ENCODE data around the gene PC. TPM values are rescaled to one million over a fixed set of nuclear protein-coding genes. Genes with fewer than 3 reads are reported as not detected.
A peak's percentile ranks its signal among the peaks of the same experiment; 100 is the strongest.

PC gene
- polyA plus RNA-seq, 3 donors from 2014 or later = 3.7 to 4.2 TPM; not detected in 1

DNA sequence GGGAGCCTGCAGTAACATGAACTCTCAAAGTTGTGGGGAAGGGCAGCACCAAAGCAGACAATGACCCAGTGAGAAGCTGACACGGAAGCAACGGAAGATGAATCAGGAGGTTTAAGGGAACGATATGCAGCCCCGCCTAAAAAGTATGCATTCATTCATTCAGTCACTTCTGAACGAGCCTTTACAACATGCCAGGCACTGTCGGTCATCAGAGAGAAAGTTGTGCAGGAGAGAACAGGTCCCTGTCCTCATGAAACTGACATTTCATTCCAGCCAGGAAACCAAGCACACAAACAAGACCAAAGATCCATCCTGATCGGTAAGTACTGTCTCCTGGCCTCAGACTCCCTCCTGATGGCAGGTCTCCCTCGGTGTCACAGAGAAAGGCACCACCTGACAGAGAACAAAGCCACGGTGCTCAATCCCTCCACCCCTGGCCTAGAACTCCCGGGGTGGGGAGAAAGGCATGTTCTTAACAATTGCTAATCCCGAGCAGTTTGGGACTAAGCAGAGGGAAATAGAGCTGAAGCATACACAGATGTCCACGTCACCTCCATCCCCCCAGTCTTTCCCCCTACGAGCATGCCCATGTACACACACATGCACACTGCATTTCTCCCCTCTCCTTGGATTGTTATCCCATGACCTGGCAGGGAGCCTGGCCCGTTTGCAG is 52.0 kb downstream of the PC start:
- Mint-ChIP-seq H3K27me3 (ENCODE audit: low read depth in 3 of 3) (peaks cover 0 to 6% (median 0%) of the 10 kb centered on the region in 3 donors), H3K4me3 (no peak overlapping the region), H3K27ac (no peak overlapping the region), H3K36me3 (no peaks in the 10 kb centered on the region), H3K9me3 (no peaks in the 10 kb centered on the region), H3K4me1 (no peaks in the 10 kb centered on the region)
- no peak for DNase-seq

DNA sequence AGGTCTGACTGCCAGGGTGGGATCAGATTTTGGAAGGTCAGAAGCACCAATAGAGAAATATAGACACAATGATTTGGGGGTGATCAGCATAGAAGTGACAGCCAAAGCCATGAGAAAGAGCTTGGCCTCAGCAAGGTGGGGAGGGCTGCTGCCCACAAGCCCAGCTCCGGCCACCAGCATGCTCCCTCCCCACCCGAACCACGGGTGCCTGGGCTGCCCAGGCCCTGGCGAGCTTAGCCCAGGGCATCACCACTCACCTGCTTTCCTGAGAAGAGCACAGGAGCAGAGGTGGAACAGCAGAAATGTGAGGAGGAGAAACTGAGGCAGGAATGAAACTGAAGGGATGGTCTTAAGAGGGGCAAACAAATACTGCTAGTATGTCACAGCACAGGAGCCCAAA is 52.6 kb downstream of the PC start:
- no peak overlapping the region for H3K4me3 Mint-ChIP-seq
- H3K9me3 Mint-ChIP-seq = no peaks in the 10 kb centered on the region
- DNase-seq = no peak
- H3K27me3 Mint-ChIP-seq (ENCODE audit: low read depth in 3 of 3) = peaks cover 0 to 6% (median 0%) of the 10 kb centered on the region in 3 donors
- H3K36me3 Mint-ChIP-seq = no peaks in the 10 kb centered on the region
- no peaks in the 10 kb centered on the region for H3K4me1 Mint-ChIP-seq
- H3K27ac Mint-ChIP-seq = no peak overlapping the region

DNA sequence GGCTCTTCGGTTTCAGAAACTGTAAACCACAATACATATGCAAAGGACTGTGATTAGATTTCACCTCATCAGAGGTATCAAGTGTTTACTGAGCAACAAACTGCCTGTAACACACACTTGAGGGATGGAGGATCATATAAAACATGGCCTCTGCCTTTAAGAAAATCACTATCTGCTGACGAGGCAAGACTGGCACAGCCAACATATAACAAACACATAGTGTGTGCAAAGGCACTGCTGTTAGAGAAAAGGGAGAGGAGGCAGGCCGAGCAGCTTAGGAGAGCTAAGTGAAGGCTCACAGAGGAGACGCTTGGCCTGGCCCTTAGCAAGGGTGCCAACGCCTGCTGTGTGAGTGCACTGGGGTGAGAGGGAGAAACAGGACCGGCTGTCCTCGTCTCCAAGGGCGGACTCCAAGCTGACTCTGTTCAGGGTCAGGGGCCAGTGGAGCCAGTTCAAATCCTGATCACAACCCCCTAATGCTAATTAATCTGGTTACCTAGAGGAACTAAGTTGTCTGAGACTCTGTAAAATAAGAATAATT is 53.1 kb downstream of the PC start:
- no peaks in the 10 kb centered on the region for H3K36me3 Mint-ChIP-seq
- no peak overlapping the region for H3K27ac Mint-ChIP-seq
- no peaks in the 10 kb centered on the region for H3K9me3 Mint-ChIP-seq
- H3K27me3 Mint-ChIP-seq (ENCODE audit: low read depth in 3 of 3) = peaks cover 0 to 6% (median 0%) of the 10 kb centered on the region in 3 donors
- H3K4me1 Mint-ChIP-seq = no peaks in the 10 kb centered on the region
- DNase-seq = no peak
- H3K4me3 Mint-ChIP-seq = no peak overlapping the region

DNA sequence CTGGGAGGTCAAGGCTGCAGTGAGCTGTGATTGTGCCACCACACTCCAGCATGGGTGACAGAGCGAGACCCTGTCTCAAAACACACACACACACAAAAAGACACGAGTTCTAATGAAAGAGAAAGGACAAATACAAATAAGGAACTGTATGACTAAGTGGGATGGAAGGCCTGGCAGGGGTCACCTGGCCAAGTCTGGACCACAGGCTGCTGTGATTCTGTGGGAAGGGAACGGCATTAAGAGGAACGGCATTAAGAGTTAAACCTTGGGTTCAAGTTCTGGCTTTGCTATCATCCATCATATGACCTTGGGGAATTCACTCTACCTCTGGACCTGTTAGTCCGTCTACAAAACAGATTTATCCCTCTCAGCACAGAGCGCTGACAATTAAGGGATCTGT is 53.6 kb downstream of the PC start:
- Mint-ChIP-seq H3K4me1 (no peaks in the 10 kb centered on the region), H3K27me3 (ENCODE audit: low read depth in 3 of 3) (peaks cover 0 to 6% (median 0%) of the 10 kb centered on the region in 3 donors), H3K4me3 (no peak overlapping the region), H3K27ac (no peak overlapping the region), H3K36me3 (no peaks in the 10 kb centered on the region), H3K9me3 (no peaks in the 10 kb centered on the region)
- no peak for DNase-seq

DNA sequence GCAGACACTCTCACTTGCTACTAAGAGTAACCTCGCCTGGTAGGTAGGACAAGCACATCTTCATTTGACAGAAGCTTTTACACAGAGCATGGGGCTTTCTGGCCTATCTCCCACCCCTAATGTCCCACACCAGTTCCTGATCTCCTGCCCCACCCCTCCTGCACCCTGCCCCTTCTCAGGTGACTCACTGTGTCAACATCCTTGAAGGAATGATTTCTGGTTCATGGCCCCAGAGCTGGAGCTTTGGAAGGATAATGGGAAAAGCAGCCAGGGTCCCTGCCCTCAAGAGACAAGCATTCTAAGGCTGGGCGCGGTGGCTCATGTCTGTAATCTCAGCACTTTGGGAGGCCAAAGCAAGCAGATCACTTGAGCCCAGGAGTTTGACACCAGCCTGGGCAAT is 54.1 kb downstream of the PC start:
- Mint-ChIP-seq H3K4me3 (no peak overlapping the region), H3K27me3 (ENCODE audit: low read depth in 3 of 3) (peaks cover 0 to 6% (median 0%) of the 10 kb centered on the region in 3 donors), H3K36me3 (no peaks in the 10 kb centered on the region), H3K9me3 (no peaks in the 10 kb centered on the region), H3K4me1 (no peaks in the 10 kb centered on the region), H3K27ac (no peak overlapping the region)
- no peak for DNase-seq

DNA sequence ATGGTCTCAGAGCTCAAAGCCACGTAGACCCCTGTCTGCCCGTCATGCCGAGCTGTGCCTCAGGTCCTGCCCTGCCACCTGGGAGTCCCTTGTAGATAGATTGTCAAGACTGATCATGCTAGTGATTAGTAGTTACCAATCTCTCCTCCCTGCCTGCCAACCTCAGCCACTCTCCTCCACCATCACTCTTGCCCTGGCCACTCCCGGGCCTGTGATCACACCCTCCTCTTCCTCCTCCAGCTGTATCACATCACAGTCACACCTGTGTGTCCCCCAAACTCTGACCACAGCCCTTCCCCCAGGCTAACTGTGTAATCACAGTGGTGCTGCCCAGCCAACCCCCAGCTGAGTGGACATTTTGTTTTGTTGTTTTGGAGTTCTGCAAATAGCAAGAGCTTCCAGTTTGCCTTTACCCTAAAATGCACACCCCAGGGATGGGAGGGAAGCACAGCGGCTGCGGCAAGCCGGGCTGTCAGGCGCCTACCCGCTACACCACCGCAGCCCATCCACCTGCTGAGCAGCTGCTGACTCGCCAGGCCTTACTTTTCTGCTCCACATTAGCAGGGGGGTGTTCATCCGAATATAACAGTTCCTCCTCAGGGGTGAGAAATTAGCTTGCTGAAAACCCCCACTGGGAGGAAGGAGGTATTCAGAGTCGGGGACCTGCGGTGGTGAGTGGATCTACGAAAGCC is 55.6 kb downstream of the PC start:
- no peak for DNase-seq
- Mint-ChIP-seq H3K27me3 (ENCODE audit: low read depth in 3 of 3) (peaks cover 0 to 8% (median 0%) of the 10 kb centered on the region in 3 donors), H3K4me1 (no peaks in the 10 kb centered on the region), H3K27ac (no peak overlapping the region), H3K9me3 (no peaks in the 10 kb centered on the region), H3K36me3 (no peaks in the 10 kb centered on the region), H3K4me3 (no peak overlapping the region)

DNA sequence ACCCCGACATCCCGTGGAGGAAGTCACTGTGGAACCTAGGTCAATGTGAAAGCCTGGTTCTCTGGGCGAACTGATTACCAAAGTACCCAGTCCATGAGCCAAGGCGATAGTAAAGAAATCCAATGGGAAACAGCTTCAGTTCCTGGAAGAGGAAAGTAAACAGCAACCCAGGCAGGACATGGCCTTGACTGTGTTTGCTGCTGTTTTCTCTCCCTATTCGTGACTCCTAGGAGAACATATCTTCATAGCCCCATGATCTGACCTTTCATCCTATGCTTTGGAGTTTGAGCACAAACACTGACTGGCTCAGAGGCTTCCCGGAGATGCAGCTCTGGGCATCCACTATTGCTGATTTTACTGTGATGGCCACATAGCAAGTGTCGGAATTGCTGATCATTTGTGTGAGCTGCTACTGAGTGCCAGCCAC is 56.2 kb downstream of the PC start:
- Mint-ChIP-seq H3K27ac (no peak overlapping the region), H3K9me3 (no peaks in the 10 kb centered on the region), H3K4me3 (no peak overlapping the region), H3K4me1 (no peaks in the 10 kb centered on the region), H3K27me3 (ENCODE audit: low read depth in 3 of 3) (peaks cover 0 to 8% (median 2%) of the 10 kb centered on the region in 3 donors), H3K36me3 (no peaks in the 10 kb centered on the region)
- no peak for DNase-seq

DNA sequence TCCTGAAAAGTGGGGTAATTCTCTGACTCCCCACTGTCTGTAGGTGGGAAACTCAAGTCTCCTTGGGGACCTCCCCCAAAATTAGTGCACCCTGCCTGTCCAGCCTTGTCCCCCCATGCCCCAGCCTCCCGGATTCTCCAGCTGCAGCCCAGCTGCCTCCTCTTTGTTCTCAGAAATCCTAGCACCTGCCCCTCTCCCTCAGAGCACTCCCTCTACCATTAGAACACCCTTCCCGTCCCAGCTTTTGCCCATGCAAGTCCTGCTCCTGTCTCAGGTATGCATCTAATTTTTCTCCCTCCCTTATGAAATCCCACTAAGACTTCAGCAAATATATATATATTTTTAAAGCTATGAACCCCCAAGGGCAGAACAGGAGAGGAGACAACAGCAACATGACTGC is 64.0 kb downstream of the PC start:
- no peaks in the 10 kb centered on the region for H3K36me3 Mint-ChIP-seq

DNA sequence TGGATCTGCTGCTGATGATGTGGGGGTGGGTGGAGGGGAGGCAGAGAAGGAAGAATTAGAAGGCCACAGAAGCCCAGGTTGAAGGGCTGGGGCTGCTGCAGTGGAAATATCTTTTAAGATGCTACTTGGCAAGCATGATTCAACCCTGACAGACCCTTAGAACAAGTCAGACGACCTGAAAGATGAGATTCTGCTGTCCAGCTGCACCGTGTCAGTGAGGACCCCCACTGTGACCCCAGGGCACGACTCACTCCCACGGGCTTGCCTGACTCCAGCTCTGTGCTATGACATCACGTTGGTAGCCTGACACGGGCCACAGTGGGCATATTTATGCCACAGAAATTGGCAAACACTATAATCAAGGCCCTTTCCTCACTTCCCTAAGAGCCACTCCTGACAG is 65.3 kb downstream of the PC start:
- peaks cover 0 to 2% (median 2%) of the 10 kb centered on the region in 3 donors for H3K27me3 Mint-ChIP-seq (ENCODE audit: low read depth in 3 of 3)
- no peak overlapping the region for H3K4me3 Mint-ChIP-seq
- no peaks in the 10 kb centered on the region for H3K36me3 Mint-ChIP-seq
- no peak for DNase-seq
- H3K4me1 Mint-ChIP-seq = no peaks in the 10 kb centered on the region
- no peak overlapping the region for H3K27ac Mint-ChIP-seq
- H3K9me3 Mint-ChIP-seq = no peaks in the 10 kb centered on the region

More for the DNA sequence above, 64.0 kb downstream of the PC start:
- Mint-ChIP-seq H3K27ac (peak overlapping the region in 1 of 6 donors; percentile 58), H3K9me3 (no peaks in the 10 kb centered on the region), H3K4me1 (no peaks in the 10 kb centered on the region), H3K27me3 (ENCODE audit: low read depth in 3 of 3) (peaks cover 2% of the 10 kb centered on the region in 3 donors), H3K4me3 (no peak overlapping the region)
- DNase-seq = no peak

DNA sequence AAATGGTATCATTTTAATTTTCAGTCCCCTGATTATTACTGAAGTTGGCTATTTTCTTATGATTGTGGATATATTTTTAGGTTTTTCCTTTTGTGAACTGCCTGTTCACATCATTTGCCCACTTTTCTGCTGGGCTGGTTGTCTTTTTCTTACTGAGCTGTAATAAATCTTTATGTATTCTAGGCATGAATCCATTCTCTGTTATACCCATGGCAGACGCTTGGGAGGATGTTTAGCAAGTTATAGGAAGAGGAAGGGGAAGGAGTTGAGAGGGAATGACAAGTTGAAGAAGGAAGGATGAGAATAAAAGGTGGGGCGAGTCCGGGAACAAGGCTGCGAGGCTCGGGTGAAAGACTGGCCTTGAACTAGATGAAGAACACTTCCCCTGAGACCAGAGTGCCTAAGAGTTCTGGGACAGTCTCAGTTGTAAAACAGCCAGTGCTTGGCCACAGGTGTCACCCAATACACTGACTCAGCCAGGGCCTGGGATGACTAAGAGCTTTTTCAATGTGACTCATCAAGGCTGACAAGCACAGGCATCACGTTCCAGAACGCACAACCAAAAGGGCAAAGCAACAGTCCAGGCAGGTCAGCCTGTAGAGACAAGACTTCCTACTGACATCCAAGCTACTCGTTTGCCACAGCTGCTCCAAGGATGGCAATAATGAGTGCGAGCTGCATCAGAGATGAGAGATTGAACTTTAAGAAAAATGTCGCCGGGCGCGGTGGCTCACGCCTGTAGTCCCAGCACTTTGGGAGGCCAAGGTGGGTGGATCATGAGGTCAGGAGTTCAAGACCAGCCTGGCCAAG is 66.1 kb downstream of the PC start:
- H3K27me3 Mint-ChIP-seq (ENCODE audit: low read depth in 3 of 3) = peaks cover 0 to 2% (median 0%) of the 10 kb centered on the region in 3 donors
- H3K9me3 Mint-ChIP-seq = no peaks in the 10 kb centered on the region
- H3K36me3 Mint-ChIP-seq = no peaks in the 10 kb centered on the region
- H3K27ac Mint-ChIP-seq = no peak overlapping the region
- no peaks in the 10 kb centered on the region for H3K4me1 Mint-ChIP-seq
- no peak overlapping the region for H3K4me3 Mint-ChIP-seq
- no peak for DNase-seq

DNA sequence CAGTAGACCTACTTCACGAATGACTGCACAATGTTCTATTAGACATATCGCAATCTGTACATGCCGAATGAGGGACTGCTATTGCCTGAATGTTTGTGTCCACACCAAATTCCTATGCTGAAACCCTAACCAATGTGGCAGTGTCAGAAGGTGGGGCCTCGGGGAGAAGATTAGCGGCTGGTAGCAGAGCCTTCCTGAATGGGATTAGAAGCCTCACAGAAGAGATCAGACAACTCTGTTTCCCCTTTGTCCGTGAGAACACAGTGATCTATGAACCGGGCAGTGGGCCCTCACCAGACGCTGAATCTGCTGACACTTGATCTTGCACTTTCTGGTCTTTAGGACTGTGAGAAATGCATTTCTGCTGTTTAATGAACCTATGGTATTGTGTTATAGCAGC is 68.2 kb downstream of the PC start:
- Mint-ChIP-seq H3K4me1 (no peaks in the 10 kb centered on the region), H3K4me3 (no peak overlapping the region), H3K27me3 (ENCODE audit: low read depth in 3 of 3) (peaks cover 0 to 5% (median 2%) of the 10 kb centered on the region in 3 donors), H3K36me3 (no peaks in the 10 kb centered on the region), H3K27ac (no peak overlapping the region), H3K9me3 (no peaks in the 10 kb centered on the region)
- no peak for DNase-seq

DNA sequence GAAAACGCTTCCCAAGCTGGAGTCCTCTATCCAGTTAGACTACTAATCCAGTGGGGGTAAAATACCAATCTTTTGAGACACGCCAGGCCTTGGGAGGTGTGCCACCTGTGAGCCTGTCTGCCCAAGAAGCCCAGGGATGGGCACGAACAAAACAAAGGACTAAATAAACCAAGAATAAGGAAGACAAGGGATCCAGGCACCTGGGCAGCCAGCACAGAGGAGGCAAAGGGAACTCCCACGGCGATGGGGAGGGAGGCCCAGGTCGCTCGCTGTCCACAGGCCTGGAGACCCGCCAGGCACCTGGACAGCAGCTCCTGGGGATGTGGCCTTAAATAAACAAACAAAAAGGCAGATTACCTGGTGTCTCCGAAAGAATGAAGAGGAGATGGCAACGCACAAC is 69.9 kb downstream of the PC start:
- H3K9me3 Mint-ChIP-seq = no peaks in the 10 kb centered on the region
- no peak overlapping the region for H3K27ac Mint-ChIP-seq
- DNase-seq = no peak
- peaks cover 0 to 5% (median 2%) of the 10 kb centered on the region in 3 donors for H3K27me3 Mint-ChIP-seq (ENCODE audit: low read depth in 3 of 3)
- H3K36me3 Mint-ChIP-seq = no peaks in the 10 kb centered on the region
- no peaks in the 10 kb centered on the region for H3K4me1 Mint-ChIP-seq
- no peak overlapping the region for H3K4me3 Mint-ChIP-seq

DNA sequence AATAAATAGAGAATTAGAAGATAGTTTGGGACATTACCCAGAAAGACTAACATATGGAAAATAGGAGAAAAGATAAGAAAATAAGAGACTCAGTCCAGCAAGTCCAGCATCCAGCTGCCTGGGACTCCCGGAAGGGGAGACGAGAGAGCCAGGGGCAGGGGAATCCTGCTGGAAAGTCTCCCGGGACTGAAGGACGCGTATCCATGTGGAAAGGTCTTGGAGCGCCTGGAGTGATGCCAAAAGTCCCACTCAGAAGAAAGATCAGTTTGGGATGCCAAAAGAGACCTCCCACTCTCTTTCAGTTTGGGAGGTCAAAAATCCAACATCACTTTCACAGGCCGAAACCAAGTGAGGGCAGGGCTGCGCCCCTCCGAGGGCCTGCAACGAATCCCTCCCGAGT is 70.7 kb downstream of the PC start:
- H3K36me3 Mint-ChIP-seq = no peaks in the 10 kb centered on the region
- no peak overlapping the region for H3K27ac Mint-ChIP-seq
- no peaks in the 10 kb centered on the region for H3K4me1 Mint-ChIP-seq
- no peaks in the 10 kb centered on the region for H3K9me3 Mint-ChIP-seq
- peaks cover 0 to 7% (median 2%) of the 10 kb centered on the region in 3 donors for H3K27me3 Mint-ChIP-seq (ENCODE audit: low read depth in 3 of 3)
- no peak overlapping the region for H3K4me3 Mint-ChIP-seq
- no peak for DNase-seq

DNA sequence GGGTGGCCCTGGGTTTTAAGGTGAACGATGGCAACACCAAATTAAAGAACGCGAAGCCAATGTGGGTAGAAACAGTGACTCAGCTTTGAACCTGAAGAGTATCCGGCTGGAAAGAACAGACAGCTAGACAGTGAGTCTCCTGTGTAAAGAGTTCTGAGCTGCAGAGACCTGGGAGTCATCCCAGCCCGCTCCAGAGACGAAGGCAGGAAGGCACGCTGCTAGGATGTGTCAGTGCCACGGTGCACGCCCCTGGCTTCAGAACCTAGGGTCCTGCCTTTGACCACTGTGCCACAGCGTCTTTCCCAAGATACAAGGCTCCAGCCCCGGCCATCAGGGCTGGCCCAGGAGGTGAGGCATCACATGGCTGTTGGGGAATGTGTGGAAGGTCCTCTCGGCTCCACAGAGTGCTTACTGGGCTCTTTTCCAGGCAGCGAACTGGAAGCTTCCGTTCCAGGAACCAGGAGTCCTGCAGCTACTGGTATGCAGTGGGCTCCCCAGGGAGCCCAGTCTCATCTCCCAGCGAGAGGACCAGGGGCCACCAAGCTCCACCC is 71.4 kb downstream of the PC start:
- no peaks in the 10 kb centered on the region for H3K4me1 Mint-ChIP-seq
- peaks cover 0 to 5% (median 2%) of the 10 kb centered on the region in 3 donors for H3K27me3 Mint-ChIP-seq (ENCODE audit: low read depth in 3 of 3)
- no peak overlapping the region for H3K27ac Mint-ChIP-seq
- DNase-seq = no peak
- H3K9me3 Mint-ChIP-seq = no peaks in the 10 kb centered on the region
- no peak overlapping the region for H3K4me3 Mint-ChIP-seq
- no peaks in the 10 kb centered on the region for H3K36me3 Mint-ChIP-seq

All from immature natural killer cell (primary cell).